ENCODE results near the gene SOWAHC. TPM values are rescaled to one million over a fixed set of nuclear protein-coding genes. Genes with fewer than 3 reads are reported as not detected.

The SOWAHC gene
- total and polyA plus RNA-seq, 2 of the 13 experiments (the other 11 are each of a cell fraction or from before 2014, with no cell fraction given): 21.2 to 22.5 TPM

DNA sequence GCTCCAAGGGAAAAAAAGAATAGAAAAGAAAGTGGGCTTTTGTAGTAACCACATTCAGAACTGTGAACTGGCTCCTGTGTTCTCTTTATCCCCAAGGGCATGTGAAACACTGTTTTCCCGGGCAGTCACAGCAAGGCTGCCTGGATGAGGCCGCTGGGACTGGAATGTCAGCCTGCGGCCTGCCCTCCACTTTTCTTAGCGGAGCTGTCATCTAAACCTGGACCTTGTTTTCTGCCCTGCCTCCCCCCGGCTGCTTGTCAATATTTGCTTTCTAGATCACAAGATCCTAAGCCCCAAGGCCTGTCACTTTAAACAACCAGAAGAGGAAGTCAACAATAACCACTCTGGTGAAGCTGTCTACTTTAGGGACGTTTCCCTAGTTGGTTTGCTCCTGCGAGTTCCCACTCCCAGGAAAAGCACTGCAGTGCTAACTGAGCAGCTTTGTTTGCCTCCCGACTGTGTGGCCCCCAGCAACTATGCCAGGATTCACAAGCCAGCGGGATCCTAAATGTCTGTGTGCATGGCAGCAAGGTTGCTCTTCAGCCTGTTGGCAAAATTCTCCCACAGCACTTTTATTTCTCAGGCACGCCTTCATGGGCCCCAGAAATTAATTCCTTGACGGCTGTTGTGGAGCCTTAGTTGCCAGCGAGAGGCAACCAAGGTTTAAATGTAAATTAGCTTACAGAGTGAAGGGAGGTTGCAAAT lies 30.6 kb downstream of the SOWAHC start (continued):
- TF ChIP-seq, protein P1, sequence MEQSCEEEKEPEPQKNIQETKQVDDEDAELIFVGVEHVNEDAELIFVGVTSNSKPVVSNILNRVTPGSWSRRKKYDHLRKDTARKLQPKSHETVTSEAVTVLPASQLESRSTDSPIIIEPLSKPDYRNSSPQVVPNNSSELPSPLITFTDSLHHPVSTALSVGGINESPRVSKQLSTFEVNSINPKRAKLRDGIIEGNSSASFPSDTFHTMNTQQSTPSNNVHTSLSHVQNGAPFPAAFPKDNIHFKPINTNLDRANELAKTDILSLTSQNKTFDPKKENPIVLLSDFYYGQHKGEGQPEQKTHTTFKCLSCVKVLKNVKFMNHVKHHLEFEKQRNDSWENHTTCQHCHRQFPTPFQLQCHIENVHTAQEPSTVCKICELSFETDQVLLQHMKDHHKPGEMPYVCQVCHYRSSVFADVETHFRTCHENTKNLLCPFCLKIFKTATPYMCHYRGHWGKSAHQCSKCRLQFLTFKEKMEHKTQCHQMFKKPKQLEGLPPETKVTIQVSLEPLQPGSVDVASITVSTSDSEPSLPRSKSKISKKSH (CRISPR knock-in tag; IDR thresholded peaks at IDR 0.05; ENCODE audit: borderline replicate concordance): peak; percentile 31; the same call in 1 of the 2 replicates
- peak; percentile 99 for TF ChIP-seq FOXK1 (CRISPR knock-in tag; IDR thresholded peaks at IDR 0.05; ENCODE audit: borderline replicate concordance, low read depth)
- TF ChIP-seq, protein P2, sequence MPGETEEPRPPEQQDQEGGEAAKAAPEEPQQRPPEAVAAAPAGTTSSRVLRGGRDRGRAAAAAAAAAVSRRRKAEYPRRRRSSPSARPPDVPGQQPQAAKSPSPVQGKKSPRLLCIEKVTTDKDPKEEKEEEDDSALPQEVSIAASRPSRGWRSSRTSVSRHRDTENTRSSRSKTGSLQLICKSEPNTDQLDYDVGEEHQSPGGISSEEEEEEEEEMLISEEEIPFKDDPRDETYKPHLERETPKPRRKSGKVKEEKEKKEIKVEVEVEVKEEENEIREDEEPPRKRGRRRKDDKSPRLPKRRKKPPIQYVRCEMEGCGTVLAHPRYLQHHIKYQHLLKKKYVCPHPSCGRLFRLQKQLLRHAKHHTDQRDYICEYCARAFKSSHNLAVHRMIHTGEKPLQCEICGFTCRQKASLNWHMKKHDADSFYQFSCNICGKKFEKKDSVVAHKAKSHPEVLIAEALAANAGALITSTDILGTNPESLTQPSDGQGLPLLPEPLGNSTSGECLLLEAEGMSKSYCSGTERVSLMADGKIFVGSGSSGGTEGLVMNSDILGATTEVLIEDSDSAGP (CRISPR knock-in tag; IDR thresholded peaks at IDR 0.05; ENCODE audit: borderline replicate concordance): peak; percentile 98
- peak; percentile 100 for TF ChIP-seq FOXO1 (CRISPR knock-in tag; IDR thresholded peaks at IDR 0.05)
- TF ChIP-seq ZNF232 (CRISPR knock-in tag; IDR thresholded peaks at IDR 0.05; ENCODE audit: borderline replicate concordance): peak; percentile 97
- TF ChIP-seq YEATS4 (CRISPR knock-in tag; IDR thresholded peaks at IDR 0.05; ENCODE audit: borderline replicate concordance): peak; percentile 92
- peak; percentile 96 for TF ChIP-seq ZNF543 (CRISPR knock-in tag; IDR thresholded peaks at IDR 0.05)
- TF ChIP-seq RAD51 (IDR thresholded peaks at IDR 0.05; ENCODE audit: borderline replicate concordance): no peak
- peak; percentile 78; the same call in 1 of the 2 replicates for TF ChIP-seq MAZ (IDR thresholded peaks at IDR 0.05; ENCODE audit: borderline replicate concordance, low read depth, low read length)
- no peak; the same call in 1 of the 2 replicates for TF ChIP-seq MAZ (CRISPR knock-in tag; IDR thresholded peaks at IDR 0.05; ENCODE audit: low read depth)
- peak; percentile 92 for TF ChIP-seq ZNF558 (CRISPR knock-in tag; IDR thresholded peaks at IDR 0.05; ENCODE audit: borderline replicate concordance)
- TF ChIP-seq, protein P3, sequence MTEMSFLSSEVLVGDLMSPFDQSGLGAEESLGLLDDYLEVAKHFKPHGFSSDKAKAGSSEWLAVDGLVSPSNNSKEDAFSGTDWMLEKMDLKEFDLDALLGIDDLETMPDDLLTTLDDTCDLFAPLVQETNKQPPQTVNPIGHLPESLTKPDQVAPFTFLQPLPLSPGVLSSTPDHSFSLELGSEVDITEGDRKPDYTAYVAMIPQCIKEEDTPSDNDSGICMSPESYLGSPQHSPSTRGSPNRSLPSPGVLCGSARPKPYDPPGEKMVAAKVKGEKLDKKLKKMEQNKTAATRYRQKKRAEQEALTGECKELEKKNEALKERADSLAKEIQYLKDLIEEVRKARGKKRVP (CRISPR knock-in tag; IDR thresholded peaks at IDR 0.05): peak in 1 of 2 experiments; percentile 81; a peak in 1 of 4 replicates
- peak; percentile 64 for TF ChIP-seq ZNF143 (CRISPR knock-in tag; IDR thresholded peaks at IDR 0.05)
- peak; percentile 92 for TF ChIP-seq ZFP90 (CRISPR knock-in tag; IDR thresholded peaks at IDR 0.05; ENCODE audit: borderline replicate concordance)
- no peak for TF ChIP-seq EZH2 (conservative IDR thresholded peaks at IDR 0.05; ENCODE audit: low read depth, low read length)
- peak; percentile 99; the same call in 1 of the 2 replicates for TF ChIP-seq DPF2 (CRISPR knock-in tag; IDR thresholded peaks at IDR 0.05; ENCODE audit: borderline replicate concordance, low read depth)
- TF ChIP-seq SRSF4 (IDR thresholded peaks at IDR 0.05; ENCODE audit: low read depth, low read length, poor library complexity, severe bottlenecking): no peak
- no peak for TF ChIP-seq ZNF737 (CRISPR knock-in tag; IDR thresholded peaks at IDR 0.05; ENCODE audit: borderline replicate concordance)
- TF ChIP-seq, protein P4, sequence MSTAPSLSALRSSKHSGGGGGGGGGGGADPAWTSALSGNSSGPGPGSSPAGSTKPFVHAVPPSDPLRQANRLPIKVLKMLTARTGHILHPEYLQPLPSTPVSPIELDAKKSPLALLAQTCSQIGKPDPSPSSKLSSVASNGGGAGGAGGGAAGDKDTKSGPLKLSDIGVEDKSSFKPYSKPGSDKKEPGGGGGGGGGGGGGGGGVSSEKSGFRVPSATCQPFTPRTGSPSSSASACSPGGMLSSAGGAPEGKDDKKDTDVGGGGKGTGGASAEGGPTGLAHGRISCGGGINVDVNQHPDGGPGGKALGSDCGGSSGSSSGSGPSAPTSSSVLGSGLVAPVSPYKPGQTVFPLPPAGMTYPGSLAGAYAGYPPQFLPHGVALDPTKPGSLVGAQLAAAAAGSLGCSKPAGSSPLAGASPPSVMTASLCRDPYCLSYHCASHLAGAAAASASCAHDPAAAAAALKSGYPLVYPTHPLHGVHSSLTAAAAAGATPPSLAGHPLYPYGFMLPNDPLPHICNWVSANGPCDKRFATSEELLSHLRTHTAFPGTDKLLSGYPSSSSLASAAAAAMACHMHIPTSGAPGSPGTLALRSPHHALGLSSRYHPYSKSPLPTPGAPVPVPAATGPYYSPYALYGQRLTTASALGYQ (CRISPR knock-in tag; IDR thresholded peaks at IDR 0.05): peak; percentile 99
- peak; percentile 99 for TF ChIP-seq HNF4A (CRISPR knock-in tag; IDR thresholded peaks at IDR 0.05)
- peak; percentile 99 for TF ChIP-seq ZNF557 (CRISPR knock-in tag; IDR thresholded peaks at IDR 0.05)
- peak; percentile 96 for TF ChIP-seq NKX3-1 (CRISPR knock-in tag; IDR thresholded peaks at IDR 0.05)
- TF ChIP-seq NPAS2 (CRISPR knock-in tag; IDR thresholded peaks at IDR 0.05; ENCODE audit: borderline replicate concordance): no peak
- TF ChIP-seq TMF1 (CRISPR knock-in tag; IDR thresholded peaks at IDR 0.05; ENCODE audit: low read depth): no peak
